Iris pigment epithelial cell (primary cell): Measurements from ENCODE around the gene NXPH2.
"Not testable (repeated sequence)": the region's sequence is repeated elsewhere in the genome, so short reads cannot be mapped to it uniquely, and the experiment has no call there.

Source experiments
- DNase-seq: peaks from one replicate; pipeline ENCODE4 v3.0.0-alpha.2; 2011; ENCODE audit warnings: low read depth

The NXPH2 gene

GRCh38 chr2:138711812-138712211 lies 68.4 kb downstream of the NXPH2 start:
- no peak for DNase-seq

GRCh38 chr2:138708682-138709241 lies 71.4 kb downstream of the NXPH2 start:
- DNase-seq = peak; percentile 53

GRCh38 chr2:138707392-138708074 lies 72.7 kb downstream of the NXPH2 start:
- DNase-seq = peak; percentile 92

- DNase-seq = no peak
Measured at GRCh38 chr2:138703242-138703641, 76.9 kb downstream of the NXPH2 start.

GRCh38 chr2:138700716-138701115 lies 79.5 kb downstream of the NXPH2 start:
- DNase-seq = no peak

GRCh38 chr2:138699421-138699820 lies 80.8 kb downstream of the NXPH2 start:
- DNase-seq = no peak

- no peak for DNase-seq
Measured at GRCh38 chr2:138698428-138698827, 81.8 kb downstream of the NXPH2 start.

GRCh38 chr2:138691667-138692066 lies 88.5 kb downstream of the NXPH2 start:
- no peak for DNase-seq

- DNase-seq = no peak
Measured at GRCh38 chr2:138689705-138690104, 90.5 kb downstream of the NXPH2 start.

- no peak for DNase-seq
Measured at GRCh38 chr2:138682163-138682562, 98.0 kb downstream of the NXPH2 start.

GRCh38 chr2:138677221-138677620 lies 103.0 kb downstream of the NXPH2 start:
- DNase-seq = no peak

GRCh38 chr2:138676619-138677021 lies 103.6 kb downstream of the NXPH2 start:
- no peak for DNase-seq

GRCh38 chr2:138671566-138671965 lies 108.6 kb downstream of the NXPH2 start:
- no peak for DNase-seq

GRCh38 chr2:138670734-138671133 lies 109.5 kb downstream of the NXPH2 start:
- no peak for DNase-seq

GRCh38 chr2:138665937-138666336 lies 114.3 kb downstream of the NXPH2 start:
- no peak for DNase-seq

GRCh38 chr2:138658187-138658894 lies 121.8 kb downstream of the NXPH2 start:
- no peak for DNase-seq

GRCh38 chr2:138654146-138654545 lies 126.0 kb downstream of the NXPH2 start:
- no peak for DNase-seq

GRCh38 chr2:138652378-138652777 lies 127.8 kb downstream of the NXPH2 start:
- DNase-seq = peak; percentile 33

GRCh38 chr2:138649571-138649970 lies 130.6 kb downstream of the NXPH2 start:
- no peak for DNase-seq

GRCh38 chr2:138648606-138649005 lies 131.6 kb downstream of the NXPH2 start:
- no peak for DNase-seq

- DNase-seq = not testable (repeated sequence)
Measured at GRCh38 chr2:138644776-138645175, 135.4 kb downstream of the NXPH2 start.

- DNase-seq = no peak
Measured at GRCh38 chr2:138640921-138641676, 139.1 kb downstream of the NXPH2 start.

- DNase-seq = no peak
Measured at GRCh38 chr2:138637686-138638085, 142.5 kb downstream of the NXPH2 start.
